Prostate gland (tissue), 2 donors: ENCODE measurements around the gene GLYATL3. TPM values are rescaled to one million over a fixed set of nuclear protein-coding genes. Genes with fewer than 3 reads are reported as not detected.

Source experiments
- DNase-seq: peaks from one replicate; pipeline ENCODE4 v3.0.0-alpha.2; 2019; ENCODE audit warnings: low spot score
- H3K27ac ChIP-seq, 2 donors: fragments of 200-600 bp; sonication (generic); 2 replicates each; pipeline ENCODE4 v1.5.1; 2017 to 2019
- H3K27me3 ChIP-seq: fragments of 200-600 bp; sonication (generic); replicated peaks from 2 replicates; pipeline ENCODE4 v1.5.1; 2019; ENCODE audit not compliant: insufficient read depth
- H3K36me3 ChIP-seq, 2 donors: fragments of 200-600 bp; sonication (generic); 1 replicate in 1 of 2; 2 replicates in 1 of 2; pipeline versions ENCODE4 v1.5.1 to v1.8.1; 2017 to 2019
- H3K4me1 ChIP-seq: fragments of 200-600 bp; sonication (generic); replicated peaks from 2 replicates; pipeline ENCODE4 v1.5.1; 2019
- H3K4me3 ChIP-seq, 2 donors: fragments of 200-600 bp; sonication (generic); 2 replicates each; pipeline ENCODE4 v1.5.1; 2017 to 2019
- H3K9me3 ChIP-seq: fragments of 200-600 bp; sonication (generic); 2 replicates; pipeline ENCODE4 v1.5.1; 2017
- POLR2A ChIP-seq: fragments of 450-650 bp; IDR thresholded peaks from one replicate; pipeline ENCODE4 v1.6.1; 2016; ENCODE audit warnings: antibody characterized with exemption, mild to moderate bottlenecking
- POLR2AphosphoS5 ChIP-seq: sonication (generic); formaldehyde crosslinking; IDR thresholded peaks from one replicate; pipeline ENCODE4 v1.6.1; 2017; ENCODE audit warnings: antibody characterized with exemption
- WGBS: methylation state at CpG from one replicate; pipeline ENCODE4 v1.1.5; 2018; 5-methylcytosine and 5-hydroxymethylcytosine counted together
- intact Hi-C: fragments of 100-400 bp; cut with DNase I; formaldehyde crosslinking; loops from one replicate; pipeline ENCODE4 v1.14.2; 2022
- total RNA-seq, 2 donors: library from RNA; depleted of rRNA; stranded (reverse); fragments of >200 nt; gene quantifications; one replicate each; pipeline ENCODE4 v1.1.0, GENCODE V29; 2016
- TF ChIP-seq, protein P1 (sequence below), 4 experiments: fragments of 200-600 bp in 2 of 4; fragments of 450-650 bp in 2 of 4; sonication (generic) in 2 of 4; IDR thresholded peaks; 1 replicate in 3 of 4; 2 replicates in 1 of 4; pipeline ENCODE4 v1.5.1; 2016 to 2019; ENCODE audit warnings: antibody characterized with exemption in 4 of 4, mild to moderate bottlenecking in 2 of 4, moderate library complexity in 2 of 4

The GLYATL3 gene
- total RNA-seq, 2 donors from 2014 or later: not detected

DNA sequence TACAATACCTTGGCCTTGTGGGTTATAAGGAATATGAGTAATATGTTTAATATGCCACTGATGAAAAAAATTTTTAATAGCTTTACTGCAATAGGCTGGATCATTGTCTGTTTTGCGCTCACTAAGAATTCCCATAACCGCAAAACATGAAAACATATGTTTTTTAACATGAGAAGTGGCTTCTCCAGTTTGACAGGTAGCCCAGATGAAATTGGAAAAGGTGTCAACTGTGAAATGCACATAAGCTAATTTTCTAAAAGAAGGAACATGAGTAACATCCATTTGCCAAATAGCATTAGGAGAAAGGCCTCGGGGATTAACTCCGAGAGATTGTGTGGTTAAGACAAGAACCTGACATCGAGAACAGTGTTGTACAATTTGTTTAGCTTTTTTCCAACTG is 4.9 kb downstream of the GLYATL3 start:
- Histone ChIP-seq H3K9me3 (no peaks in the 10 kb centered on the region), H3K4me1 (no peaks in the 10 kb centered on the region), H3K27ac (no peak overlapping the region), H3K27me3 (no peaks in the 10 kb centered on the region), H3K36me3 (no peaks in the 10 kb centered on the region), H3K4me3 (no peak overlapping the region)
- WGBS: 80% methylated on average over 5 of the region's 5 CpGs
- TF ChIP-seq POLR2A: no peak
- TF ChIP-seq, protein P1, sequence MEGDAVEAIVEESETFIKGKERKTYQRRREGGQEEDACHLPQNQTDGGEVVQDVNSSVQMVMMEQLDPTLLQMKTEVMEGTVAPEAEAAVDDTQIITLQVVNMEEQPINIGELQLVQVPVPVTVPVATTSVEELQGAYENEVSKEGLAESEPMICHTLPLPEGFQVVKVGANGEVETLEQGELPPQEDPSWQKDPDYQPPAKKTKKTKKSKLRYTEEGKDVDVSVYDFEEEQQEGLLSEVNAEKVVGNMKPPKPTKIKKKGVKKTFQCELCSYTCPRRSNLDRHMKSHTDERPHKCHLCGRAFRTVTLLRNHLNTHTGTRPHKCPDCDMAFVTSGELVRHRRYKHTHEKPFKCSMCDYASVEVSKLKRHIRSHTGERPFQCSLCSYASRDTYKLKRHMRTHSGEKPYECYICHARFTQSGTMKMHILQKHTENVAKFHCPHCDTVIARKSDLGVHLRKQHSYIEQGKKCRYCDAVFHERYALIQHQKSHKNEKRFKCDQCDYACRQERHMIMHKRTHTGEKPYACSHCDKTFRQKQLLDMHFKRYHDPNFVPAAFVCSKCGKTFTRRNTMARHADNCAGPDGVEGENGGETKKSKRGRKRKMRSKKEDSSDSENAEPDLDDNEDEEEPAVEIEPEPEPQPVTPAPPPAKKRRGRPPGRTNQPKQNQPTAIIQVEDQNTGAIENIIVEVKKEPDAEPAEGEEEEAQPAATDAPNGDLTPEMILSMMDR (IDR thresholded peaks at IDR 0.05): no peak
- TF ChIP-seq POLR2AphosphoS5: no peak
- no peak for DNase-seq
- intact Hi-C loops: no loop called here

DNA sequence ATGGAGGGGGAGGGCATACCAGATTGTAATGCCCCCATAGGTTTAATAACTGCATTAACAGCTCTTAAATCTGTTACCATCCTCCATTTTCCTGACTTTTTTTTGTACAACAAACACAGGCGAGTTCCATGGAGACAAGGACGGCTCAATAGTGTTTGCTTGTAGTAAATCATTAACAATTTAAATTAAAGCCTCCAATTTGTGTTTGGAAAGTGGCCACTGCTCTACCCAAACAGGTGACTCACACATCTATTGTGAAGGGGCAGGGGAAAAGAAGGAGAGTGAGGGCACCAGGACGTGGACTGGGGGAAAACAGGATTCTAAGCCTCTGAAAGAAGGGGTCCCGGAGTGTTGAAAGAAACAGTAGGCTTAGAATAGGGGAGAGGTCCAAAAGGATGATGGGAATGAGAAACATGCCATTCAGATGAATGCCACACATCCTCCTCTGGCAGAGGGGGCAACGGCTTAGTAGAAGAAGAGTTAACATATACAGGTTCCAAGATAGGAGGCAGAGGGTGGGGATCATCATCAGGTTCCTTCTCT is 6.9 kb downstream of the GLYATL3 start:
- no peak overlapping the region for H3K27ac ChIP-seq
- H3K36me3 ChIP-seq: no peaks in the 10 kb centered on the region
- H3K4me3 ChIP-seq: no peak overlapping the region
- H3K9me3 ChIP-seq: no peaks in the 10 kb centered on the region
- 51% methylated on average over 5 of the region's 5 CpGs for WGBS
- intact Hi-C loops: no loop called here
- no peak for DNase-seq
- no peaks in the 10 kb centered on the region for H3K4me1 ChIP-seq
- no peaks in the 10 kb centered on the region for H3K27me3 ChIP-seq
- TF ChIP-seq, protein P1 (IDR thresholded peaks at IDR 0.05): no peak
- TF ChIP-seq POLR2A (no peak), POLR2AphosphoS5 (no peak)

DNA sequence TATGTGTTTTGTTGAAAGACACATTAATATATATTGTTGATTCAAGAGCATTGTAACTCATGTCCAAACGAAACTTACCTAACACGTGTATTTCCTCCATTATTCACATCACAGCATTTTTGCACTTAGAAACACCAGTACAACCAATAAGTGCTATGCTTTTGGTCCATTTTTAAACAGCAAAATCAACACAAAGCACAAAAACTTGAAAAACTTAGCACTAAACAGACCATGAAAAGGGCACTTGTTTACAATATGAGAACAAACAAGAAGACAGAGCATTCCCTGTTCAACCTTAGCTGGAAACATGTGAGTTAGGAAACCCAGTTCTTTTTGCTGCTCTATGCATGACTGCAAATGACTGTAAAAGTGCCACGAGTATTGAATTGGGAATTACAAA is 9.6 kb downstream of the GLYATL3 start:
- no peaks in the 10 kb centered on the region for H3K27me3 ChIP-seq
- 42% methylated on average over 3 of the region's 3 CpGs for whole genome bisulfite sequencing
- intact Hi-C loops: no loop called here
- no peak for DNase-seq
- no peak overlapping the region for H3K27ac ChIP-seq
- H3K4me3 ChIP-seq: no peak overlapping the region
- no peaks in the 10 kb centered on the region for H3K9me3 ChIP-seq
- no peaks in the 10 kb centered on the region for H3K36me3 ChIP-seq
- no peak for TF ChIP-seq POLR2AphosphoS5
- TF ChIP-seq, protein P1 (IDR thresholded peaks at IDR 0.05): no peak
- no peak for TF ChIP-seq POLR2A
- no peaks in the 10 kb centered on the region for H3K4me1 ChIP-seq

DNA sequence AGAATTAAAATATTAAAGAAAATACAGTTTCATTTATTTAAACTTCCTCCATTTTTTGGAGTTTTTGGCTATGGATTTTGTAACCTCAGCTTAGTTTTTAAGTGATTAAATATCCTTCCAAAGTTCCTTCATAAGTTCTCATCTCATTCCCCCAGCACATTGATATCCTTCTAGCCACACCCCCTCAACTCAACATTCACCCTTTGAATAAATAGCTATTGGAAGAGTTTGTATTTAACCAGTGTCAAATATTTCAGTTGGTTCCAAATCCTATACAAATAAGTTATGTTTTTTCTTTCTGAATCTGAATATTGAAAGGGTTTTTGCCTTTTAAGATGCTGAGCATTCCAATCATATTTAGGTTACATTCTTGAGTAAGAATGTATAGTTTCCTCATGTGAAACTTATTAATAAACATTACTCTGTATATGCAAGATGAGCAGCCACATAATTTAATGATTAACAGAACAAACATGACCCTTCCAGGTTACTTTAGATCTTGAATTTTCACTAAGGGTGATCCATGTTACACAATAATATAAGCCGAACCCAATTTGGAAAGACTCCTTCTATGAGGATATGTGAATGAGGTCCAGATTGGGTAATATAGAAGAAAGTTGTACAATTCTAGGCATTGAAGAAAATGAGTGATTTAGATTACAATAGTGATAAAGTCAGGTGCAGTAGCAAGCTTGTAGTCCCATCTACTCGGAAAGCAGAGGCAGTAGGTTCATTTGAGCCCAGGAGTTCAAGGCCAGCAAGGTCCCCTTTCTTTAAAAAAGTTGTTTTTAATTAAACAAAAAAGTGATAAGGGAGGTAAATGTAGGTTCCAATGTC is 13.6 kb downstream of the GLYATL3 start:
- Histone ChIP-seq H3K4me3 (no peak overlapping the region), H3K36me3 (no peaks in the 10 kb centered on the region), H3K9me3 (no peaks in the 10 kb centered on the region), H3K27ac (no peak overlapping the region), H3K27me3 (no peaks in the 10 kb centered on the region), H3K4me1 (no peaks in the 10 kb centered on the region)
- intact Hi-C loops: no loop called here
- 73% methylated on average over 2 of the region's 2 CpGs for WGBS
- TF ChIP-seq POLR2A: no peak
- DNase-seq: no peak

DNA sequence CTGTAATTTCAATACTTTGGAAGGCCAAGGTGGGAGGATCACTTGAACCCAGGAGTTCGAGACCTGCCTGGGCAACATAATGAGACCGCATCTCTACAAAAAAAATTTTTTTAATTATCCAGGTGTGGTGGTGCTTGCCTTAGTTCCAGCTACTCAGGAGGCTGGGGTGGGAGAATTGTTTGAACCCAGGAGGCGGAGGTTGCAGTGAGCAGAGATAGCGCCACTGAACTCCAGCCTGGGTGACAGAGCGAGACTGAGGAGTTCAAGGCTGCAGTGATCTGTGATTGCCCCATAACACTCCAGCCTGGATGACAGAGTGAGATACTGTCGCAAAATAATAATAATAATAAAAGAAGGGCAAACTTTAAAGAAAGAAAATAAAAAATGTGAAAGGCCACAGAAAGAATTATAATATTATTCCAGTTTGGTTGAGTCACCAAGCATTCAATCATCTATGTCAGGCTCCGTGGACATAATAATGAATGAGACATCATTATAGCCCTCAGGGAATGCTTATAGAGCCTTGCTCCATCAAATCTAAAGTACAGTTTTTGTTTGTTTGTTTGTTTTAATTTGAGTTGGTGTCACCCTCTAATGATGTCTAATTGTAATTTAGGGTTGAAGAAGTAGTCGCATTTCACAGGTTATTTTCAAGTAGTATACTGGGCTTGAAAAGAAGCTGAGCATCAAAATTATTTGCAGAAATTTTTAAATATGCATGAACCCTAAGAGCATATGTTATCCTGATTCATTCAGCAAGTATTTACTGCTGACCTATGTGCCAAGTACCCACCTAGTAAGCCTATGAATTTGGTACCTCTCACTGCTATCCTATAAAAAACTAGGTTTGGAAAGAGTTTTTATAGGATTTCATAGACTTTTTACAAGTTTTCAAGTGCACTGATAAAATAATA is 15.1 kb downstream of the GLYATL3 start:
- no peaks in the 10 kb centered on the region for H3K4me1 ChIP-seq
- intact Hi-C loops: no loop called here
- no peaks in the 10 kb centered on the region for H3K36me3 ChIP-seq
- no peak overlapping the region for H3K4me3 ChIP-seq
- H3K27me3 ChIP-seq: no peaks in the 10 kb centered on the region
- H3K9me3 ChIP-seq: no peaks in the 10 kb centered on the region
- TF ChIP-seq POLR2A: no peak
- TF ChIP-seq POLR2AphosphoS5: no peak
- TF ChIP-seq, protein P1 (IDR thresholded peaks at IDR 0.05): no peak
- WGBS: 78% methylated on average over 8 of the region's 8 CpGs
- H3K27ac ChIP-seq: no peak overlapping the region
- DNase-seq: no peak
